Suprapubic skin (tissue), 3 donors: ENCODE results near the gene ZNF587.

ENCODE experiments used
- CTCF ChIP-seq, 2 donors: fragments of 200-600 bp in 1 of 2; fragments of 450-650 bp in 1 of 2; sonication (generic) in 1 of 2; IDR thresholded peaks; one replicate each; pipeline ENCODE4 v1.5.1; 2016 to 2019; ENCODE audit warnings: antibody characterized with exemption in 2 of 2, mild to moderate bottlenecking in 1 of 2, moderate library complexity in 1 of 2
- POLR2A ChIP-seq, 2 donors: fragments of 450-650 bp; IDR thresholded peaks; one replicate each; pipeline ENCODE4 v1.6.1; 2017; ENCODE audit warnings: antibody characterized with exemption in 2 of 2, mild to moderate bottlenecking in 2 of 2, moderate library complexity in 2 of 2

GRCh38 chr19:57886046-57886445 lies 36.4 kb downstream of the ZNF587 start:
- TF ChIP-seq CTCF (IDR thresholded peaks at IDR 0.05) (no peak), POLR2A (IDR thresholded peaks at IDR 0.05) (no peak)
